ENCODE results near the gene DDX42. TPM values are rescaled to one million over a fixed set of nuclear protein-coding genes. Genes with fewer than 3 reads are reported as not detected.
A peak's percentile ranks its signal among the peaks of the same experiment; 100 is the strongest.
"Not testable (repeated sequence)": the region's sequence is repeated elsewhere in the genome, so short reads cannot be mapped to it uniquely, and the experiment has no call there.

DDX42 gene
- total RNA-seq, 1 donor from 2014 or later, result 139 TPM

- intact Hi-C loops (cut with DNase I), result no loop called here
- ATAC-seq (no peak), DNase-seq (ENCODE audit: low spot score) (no peak)
These were observed 59.2 kb downstream of the DDX42 start for GRCh38 chr17:63833026-63833740.

- intact Hi-C loops (cut with DNase I), result no loop called here
- ATAC-seq (no peak), DNase-seq (ENCODE audit: low spot score) (no peak)
These were observed 59.9 kb downstream of the DDX42 start for GRCh38 chr17:63833741-63834373.

GRCh38 chr17:63834431-63835166 lies 60.6 kb downstream of the DDX42 start:
- no peak for DNase-seq (ENCODE audit: low spot score)
- no peak for ATAC-seq
- intact Hi-C loops (cut with DNase I), result no loop called here

GRCh38 chr17:63835167-63835720 lies 61.3 kb downstream of the DDX42 start:
- no peak for ATAC-seq
- intact Hi-C loops (cut with DNase I), result no loop called here

GRCh38 chr17:63836811-63837210 lies 62.8 kb downstream of the DDX42 start:
- ATAC-seq, result no peak
- DNase-seq (ENCODE audit: low spot score), result no peak
- intact Hi-C loops (cut with DNase I), result no loop called here

More at GRCh38 chr17:63835167-63835720, 61.3 kb downstream of the DDX42 start:
- no peak for DNase-seq (ENCODE audit: low spot score)

GRCh38 chr17:63837480-63837879 lies 63.5 kb downstream of the DDX42 start:
- ATAC-seq (no peak), DNase-seq (ENCODE audit: low spot score) (no peak)
- intact Hi-C loops (cut with DNase I), result no loop called here

GRCh38 chr17:63837962-63838600 lies 64.1 kb downstream of the DDX42 start:
- no peak for DNase-seq (ENCODE audit: low spot score)
- ATAC-seq, result no peak
- intact Hi-C loops (cut with DNase I), result no loop called here

GRCh38 chr17:63838631-63839171 lies 64.7 kb downstream of the DDX42 start:
- DNase-seq (ENCODE audit: low spot score) (peak; percentile 91), ATAC-seq (peak; percentile 79)
- intact Hi-C loops (cut with DNase I), result no loop called here

- ATAC-seq, result peak; percentile 0
- no peak for DNase-seq (ENCODE audit: low spot score)
- intact Hi-C loops (cut with DNase I), result no loop called here
These were observed 66.8 kb downstream of the DDX42 start for GRCh38 chr17:63840591-63841349.

- ATAC-seq, result peak; percentile 0
- intact Hi-C loops (cut with DNase I), result no loop called here
These were observed 67.6 kb downstream of the DDX42 start for GRCh38 chr17:63841350-63842172.

GRCh38 chr17:63842173-63842539 lies 68.2 kb downstream of the DDX42 start:
- DNase-seq (ENCODE audit: low spot score) (peak; percentile 77), ATAC-seq (no peak)
- intact Hi-C loops (cut with DNase I), result no loop called here

More at GRCh38 chr17:63841350-63842172, 67.6 kb downstream of the DDX42 start:
- DNase-seq (ENCODE audit: low spot score), result peak; percentile 79

- ATAC-seq (peak; percentile 93), DNase-seq (ENCODE audit: low spot score) (peak; percentile 99)
- intact Hi-C loops (cut with DNase I), result no loop called here
These were observed 68.8 kb downstream of the DDX42 start, which contains the start of gene SMARCD2 for GRCh38 chr17:63842540-63843386. TSS of gene SMARCD2 (minus strand) at chr17:63842685. CDS start at chr17:63842674, 11 bp downstream.

- DNase-seq (ENCODE audit: low spot score); intact Hi-C loops (cut with DNase I): not testable (repeated sequence)
- peak; percentile 3 for ATAC-seq
These were observed 69.5 kb downstream of the DDX42 start for GRCh38 chr17:63843387-63843888.

- intact Hi-C loops (cut with DNase I), result no loop called here
- no peak for DNase-seq (ENCODE audit: low spot score)
- ATAC-seq, result no peak
These were observed 70.1 kb downstream of the DDX42 start for GRCh38 chr17:63843910-63844677.

- intact Hi-C loops (cut with DNase I), result no loop called here
These were observed 71.5 kb downstream of the DDX42 start for GRCh38 chr17:63845509-63845908.

More at GRCh38 chr17:63845509-63845908, 71.5 kb downstream of the DDX42 start:
- DNase-seq (ENCODE audit: low spot score), result no peak
- ATAC-seq, result no peak
